ENCODE results near the gene PYM1.

PYM1 gene

GRCh38 chr12:55966408-55967281 lies 39.0 kb upstream of the PYM1 start, which contains the start of gene CDK2:
Gene CDK2, plus strand, starts transcription at chr12:55966830. Its CDS starts 179 bp downstream, at chr12:55967009.
- peak within 1 kb of the TSS; percentile 80 to 89 (median 86) for H3K9ac ChIP-seq (ENCODE audit: low read length in 5 of 5)
- H3K4me3 ChIP-seq (ENCODE audit: low read depth in 1 of 5, low read length in 5 of 5) = peak within 1 kb of the TSS; percentile 86 to 92 (median 90)
- H3K27ac ChIP-seq (ENCODE audit: low read depth, low read length) = peak within 1 kb of the TSS; percentile 61
- H3K9me3 ChIP-seq (ENCODE audit: control insufficient read depth in 5 of 5, low read length in 5 of 5) = no peaks in the 10 kb centered on the region
- peaks cover 0 to 9% (median 4%) of the 10 kb centered on the region in 5 donors for H3K36me3 ChIP-seq (ENCODE audit: control insufficient read depth in 5 of 5, insufficient read depth in 5 of 5, low read length in 5 of 5)
- no peaks in the 10 kb centered on the region for H3K27me3 ChIP-seq (ENCODE audit: control insufficient read depth in 5 of 5, insufficient read depth in 4 of 5, low read length in 5 of 5)
- peaks cover 0 to 21% (median 17%) of the 10 kb centered on the region in 5 donors for H3K4me1 ChIP-seq (ENCODE audit: control insufficient read depth in 5 of 5, insufficient read depth in 5 of 5, low read length in 5 of 5)

GRCh38 chr12:55965941-55966407 lies 38.3 kb upstream of the PYM1 start, which contains the start of gene PMEL:
Gene PMEL, minus strand, starts transcription at chr12:55966042. Its CDS starts 31 bp downstream, at chr12:55966011.
- peak within 1 kb of the TSS; percentile 61 for H3K27ac ChIP-seq (ENCODE audit: low read depth, low read length)
- H3K4me3 ChIP-seq (ENCODE audit: low read depth in 1 of 5, low read length in 5 of 5) = peak within 1 kb of the TSS; percentile 86 to 92 (median 90)
- H3K27me3 ChIP-seq (ENCODE audit: control insufficient read depth in 5 of 5, insufficient read depth in 4 of 5, low read length in 5 of 5) = no peaks in the 10 kb centered on the region
- peaks cover 0 to 21% (median 17%) of the 10 kb centered on the region in 5 donors for H3K4me1 ChIP-seq (ENCODE audit: control insufficient read depth in 5 of 5, insufficient read depth in 5 of 5, low read length in 5 of 5)
- peak within 1 kb of the TSS; percentile 80 to 89 (median 86) for H3K9ac ChIP-seq (ENCODE audit: low read length in 5 of 5)
- H3K9me3 ChIP-seq (ENCODE audit: control insufficient read depth in 5 of 5, low read length in 5 of 5) = no peaks in the 10 kb centered on the region
- H3K36me3 ChIP-seq (ENCODE audit: control insufficient read depth in 5 of 5, insufficient read depth in 5 of 5, low read length in 5 of 5) = peaks cover 0 to 4% (median under 1%) of the 10 kb centered on the region in 5 donors

DNA sequence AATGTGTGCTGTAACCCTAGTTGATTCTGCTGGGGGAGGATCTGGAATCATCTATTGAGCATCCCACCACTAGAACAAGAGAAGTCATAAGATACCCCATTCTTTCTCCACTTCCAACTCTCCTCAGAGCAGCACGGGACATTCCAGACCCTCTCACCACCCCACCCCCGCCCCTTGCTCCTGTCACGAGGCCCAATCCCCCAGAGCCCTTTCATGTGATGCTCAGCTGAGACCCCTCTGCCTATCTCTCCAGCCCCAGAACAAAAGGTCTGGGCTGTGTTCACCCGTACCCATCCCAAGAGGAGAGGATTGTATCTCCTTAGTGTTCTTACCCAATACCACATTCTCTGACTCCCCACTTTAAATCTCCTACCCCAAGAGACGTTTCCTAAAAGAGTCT lies 37.5 kb upstream of the PYM1 start:
- Histone ChIP-seq H3K4me3 (ENCODE audit: low read depth in 1 of 5, low read length in 5 of 5) (no peak overlapping the region), H3K9me3 (ENCODE audit: control insufficient read depth in 5 of 5, low read length in 5 of 5) (no peaks in the 10 kb centered on the region), H3K27me3 (ENCODE audit: control insufficient read depth in 5 of 5, insufficient read depth in 4 of 5, low read length in 5 of 5) (no peaks in the 10 kb centered on the region), H3K27ac (ENCODE audit: low read depth, low read length) (no peak overlapping the region), H3K9ac (ENCODE audit: low read length in 5 of 5) (no peak overlapping the region), H3K4me1 (ENCODE audit: control insufficient read depth in 5 of 5, insufficient read depth in 5 of 5, low read length in 5 of 5) (peaks cover 0 to 21% (median 17%) of the 10 kb centered on the region in 5 donors), H3K36me3 (ENCODE audit: control insufficient read depth in 5 of 5, insufficient read depth in 5 of 5, low read length in 5 of 5) (peaks cover 0 to 4% (median 0%) of the 10 kb centered on the region in 5 donors)

DNA sequence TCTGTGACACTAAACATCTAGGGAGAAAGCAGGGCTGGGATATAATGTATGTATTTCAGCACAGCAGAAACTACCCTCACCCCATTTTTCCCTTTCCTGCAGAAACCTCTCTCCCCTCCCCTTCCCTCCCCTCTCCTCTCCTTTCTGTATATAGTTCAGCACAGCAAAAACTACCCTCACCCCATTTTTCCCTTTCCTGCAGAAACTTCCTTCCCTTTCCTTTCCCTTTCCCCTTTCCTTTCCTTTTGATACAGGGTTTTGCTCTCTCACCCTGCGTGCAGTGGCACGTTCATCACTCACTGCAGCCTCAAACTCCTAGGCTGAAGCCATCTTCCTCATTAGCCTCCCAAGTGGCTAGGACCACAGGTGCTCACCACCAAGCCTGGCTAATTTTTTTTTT lies 36.1 kb upstream of the PYM1 start:
- Histone ChIP-seq H3K9me3 (ENCODE audit: control insufficient read depth in 5 of 5, low read length in 5 of 5) (no peaks in the 10 kb centered on the region), H3K27ac (ENCODE audit: low read depth, low read length) (no peak overlapping the region), H3K9ac (ENCODE audit: low read length in 5 of 5) (no peak overlapping the region), H3K4me1 (ENCODE audit: control insufficient read depth in 5 of 5, insufficient read depth in 5 of 5, low read length in 5 of 5) (peaks cover 0 to 21% (median 17%) of the 10 kb centered on the region in 5 donors), H3K4me3 (ENCODE audit: low read depth in 1 of 5, low read length in 5 of 5) (no peak overlapping the region), H3K36me3 (ENCODE audit: control insufficient read depth in 5 of 5, insufficient read depth in 5 of 5, low read length in 5 of 5) (peaks cover 0 to under 1% (median 0%) of the 10 kb centered on the region in 5 donors), H3K27me3 (ENCODE audit: control insufficient read depth in 5 of 5, insufficient read depth in 4 of 5, low read length in 5 of 5) (no peaks in the 10 kb centered on the region)

- Histone ChIP-seq H3K4me3 (ENCODE audit: low read depth in 1 of 5, low read length in 5 of 5) (no peak overlapping the region), H3K27me3 (ENCODE audit: control insufficient read depth in 5 of 5, insufficient read depth in 4 of 5, low read length in 5 of 5) (no peaks in the 10 kb centered on the region), H3K9ac (ENCODE audit: low read length in 5 of 5) (no peak overlapping the region), H3K9me3 (ENCODE audit: control insufficient read depth in 5 of 5, low read length in 5 of 5) (no peaks in the 10 kb centered on the region), H3K36me3 (ENCODE audit: control insufficient read depth in 5 of 5, insufficient read depth in 5 of 5, low read length in 5 of 5) (peaks cover 0 to 20% (median 14%) of the 10 kb centered on the region in 5 donors), H3K4me1 (ENCODE audit: control insufficient read depth in 5 of 5, insufficient read depth in 5 of 5, low read length in 5 of 5) (no peaks in the 10 kb centered on the region), H3K27ac (ENCODE audit: low read depth, low read length) (no peak overlapping the region)
Measured at GRCh38 chr12:55957106-55957859, 29.6 kb upstream of the PYM1 start.

DNA sequence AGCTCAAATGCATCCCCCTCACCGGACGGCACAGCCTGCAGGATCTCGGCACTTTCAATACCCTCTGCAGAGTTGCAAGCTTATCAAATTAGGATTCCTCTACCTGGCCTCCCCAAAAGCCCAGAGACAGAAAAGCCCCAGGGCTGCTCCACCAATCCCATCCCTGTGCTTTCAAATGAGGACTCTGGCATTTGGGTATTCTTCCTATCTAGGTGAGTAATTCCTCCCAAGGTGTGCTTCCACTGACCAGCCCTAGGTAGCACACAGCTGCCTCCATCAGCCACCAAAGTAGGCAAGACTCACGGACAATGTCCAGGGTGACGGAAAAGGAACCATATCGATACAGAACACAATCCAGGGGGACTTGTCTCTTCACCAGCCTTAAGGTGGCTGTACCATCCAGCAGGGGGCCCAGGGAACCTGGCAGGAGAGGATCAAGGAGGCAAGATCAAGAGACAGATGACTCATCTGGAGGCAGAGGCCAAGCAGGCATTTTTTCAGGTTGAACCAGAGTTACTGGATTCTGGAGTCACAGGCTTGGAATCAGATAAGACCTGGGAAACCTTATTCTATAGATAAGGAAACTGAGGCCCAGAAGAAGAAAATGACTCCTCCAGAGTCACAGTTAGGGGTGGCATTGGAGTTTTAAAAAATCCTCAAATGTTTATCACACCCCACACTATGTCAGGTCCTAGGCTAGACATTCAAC lies 28.3 kb upstream of the PYM1 start:
- Histone ChIP-seq H3K9ac (ENCODE audit: low read length in 5 of 5) (no peak overlapping the region), H3K36me3 (ENCODE audit: control insufficient read depth in 5 of 5, insufficient read depth in 5 of 5, low read length in 5 of 5) (peaks cover 0 to 33% (median 20%) of the 10 kb centered on the region in 5 donors), H3K4me1 (ENCODE audit: control insufficient read depth in 5 of 5, insufficient read depth in 5 of 5, low read length in 5 of 5) (no peaks in the 10 kb centered on the region), H3K4me3 (ENCODE audit: low read depth in 1 of 5, low read length in 5 of 5) (no peak overlapping the region), H3K27ac (ENCODE audit: low read depth, low read length) (no peak overlapping the region), H3K9me3 (ENCODE audit: control insufficient read depth in 5 of 5, low read length in 5 of 5) (no peaks in the 10 kb centered on the region), H3K27me3 (ENCODE audit: control insufficient read depth in 5 of 5, insufficient read depth in 4 of 5, low read length in 5 of 5) (no peaks in the 10 kb centered on the region)

DNA sequence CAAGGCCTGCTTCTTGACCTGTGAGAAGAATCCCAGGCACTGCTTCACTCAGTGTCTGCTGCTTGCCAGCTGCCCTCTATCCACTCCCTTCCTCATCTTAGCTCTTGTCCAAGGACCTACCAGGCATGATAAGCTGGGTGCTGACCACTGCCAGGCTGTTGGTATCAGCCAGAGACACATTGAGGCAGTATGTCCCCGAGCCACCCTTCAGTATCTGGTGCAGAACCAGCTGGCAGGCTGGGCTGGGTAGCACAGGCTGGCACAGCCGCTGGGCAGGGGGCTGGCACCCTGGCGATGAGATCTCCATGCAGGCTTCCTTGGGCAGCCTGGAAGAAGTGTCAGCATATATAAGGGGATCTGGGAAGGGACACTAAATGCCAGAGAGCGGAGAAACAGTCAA lies 27.6 kb upstream of the PYM1 start:
- no peaks in the 10 kb centered on the region for H3K9me3 ChIP-seq (ENCODE audit: control insufficient read depth in 5 of 5, low read length in 5 of 5)
- no peak overlapping the region for H3K9ac ChIP-seq (ENCODE audit: low read length in 5 of 5)
- H3K4me3 ChIP-seq (ENCODE audit: low read depth in 1 of 5, low read length in 5 of 5) = no peak overlapping the region
- H3K27ac ChIP-seq (ENCODE audit: low read depth, low read length) = no peak overlapping the region
- H3K4me1 ChIP-seq (ENCODE audit: control insufficient read depth in 5 of 5, insufficient read depth in 5 of 5, low read length in 5 of 5) = no peaks in the 10 kb centered on the region
- H3K27me3 ChIP-seq (ENCODE audit: control insufficient read depth in 5 of 5, insufficient read depth in 4 of 5, low read length in 5 of 5) = no peaks in the 10 kb centered on the region
- H3K36me3 ChIP-seq (ENCODE audit: control insufficient read depth in 5 of 5, insufficient read depth in 5 of 5, low read length in 5 of 5) = peaks cover 0 to 33% (median 20%) of the 10 kb centered on the region in 5 donors

GRCh38 chr12:55946553-55946952 lies 18.9 kb upstream of the PYM1 start:
- H3K9me3 ChIP-seq (ENCODE audit: control insufficient read depth in 5 of 5, low read length in 5 of 5) = no peaks in the 10 kb centered on the region
- no peaks in the 10 kb centered on the region for H3K27me3 ChIP-seq (ENCODE audit: control insufficient read depth in 5 of 5, insufficient read depth in 4 of 5, low read length in 5 of 5)
- H3K4me3 ChIP-seq (ENCODE audit: low read depth in 1 of 5, low read length in 5 of 5) = no peak overlapping the region
- H3K36me3 ChIP-seq (ENCODE audit: control insufficient read depth in 5 of 5, insufficient read depth in 5 of 5, low read length in 5 of 5) = peaks cover 0 to 19% (median 5%) of the 10 kb centered on the region in 5 donors
- no peaks in the 10 kb centered on the region for H3K4me1 ChIP-seq (ENCODE audit: control insufficient read depth in 5 of 5, insufficient read depth in 5 of 5, low read length in 5 of 5)
- no peak overlapping the region for H3K9ac ChIP-seq (ENCODE audit: low read length in 5 of 5)
- H3K27ac ChIP-seq (ENCODE audit: low read depth, low read length) = no peak overlapping the region

- H3K27me3 ChIP-seq (ENCODE audit: control insufficient read depth in 5 of 5, insufficient read depth in 4 of 5, low read length in 5 of 5) = no peaks in the 10 kb centered on the region
- H3K4me3 ChIP-seq (ENCODE audit: low read depth in 1 of 5, low read length in 5 of 5) = no peak overlapping the region
- H3K36me3 ChIP-seq (ENCODE audit: control insufficient read depth in 5 of 5, insufficient read depth in 5 of 5, low read length in 5 of 5) = peaks cover 0 to 14% (median 5%) of the 10 kb centered on the region in 5 donors
- peaks cover 0 to 9% (median 8%) of the 10 kb centered on the region in 5 donors for H3K4me1 ChIP-seq (ENCODE audit: control insufficient read depth in 5 of 5, insufficient read depth in 5 of 5, low read length in 5 of 5)
- H3K9ac ChIP-seq (ENCODE audit: low read length in 5 of 5) = no peak overlapping the region
- H3K27ac ChIP-seq (ENCODE audit: low read depth, low read length) = no peak overlapping the region
- H3K9me3 ChIP-seq (ENCODE audit: control insufficient read depth in 5 of 5, low read length in 5 of 5) = no peaks in the 10 kb centered on the region
Measured at GRCh38 chr12:55942577-55943136, 15.0 kb upstream of the PYM1 start.

Measured in subcutaneous abdominal adipose tissue (tissue), 5 donors.